Smooth muscle cell (in vitro differentiated cells): Measurements from ENCODE around the gene IL31RA. TPM values are rescaled to one million over a fixed set of nuclear protein-coding genes. Genes with fewer than 3 reads are reported as not detected.
A peak's percentile ranks its signal among the peaks of the same experiment; 100 is the strongest.

Source experiments
- DNase-seq: peaks from one replicate; lab custom pipeline; 2025; ENCODE audit not compliant: unreplicated experiment; lab: John Stamatoyannopoulos, UW
- H2AFZ ChIP-seq: fragments of 200-600 bp; sonication (generic); 2 replicates; pipeline ENCODE4 v1.6.0; 2016; ENCODE audit warnings: antibody characterized with exemption, low read depth, mild to moderate bottlenecking
- H3F3A ChIP-seq: fragments of 200-600 bp; sonication (generic); 2 replicates; pipeline ENCODE4 v1.6.0; 2017; ENCODE audit warnings: antibody characterized with exemption, low read depth
- H3K27ac ChIP-seq: fragments of 200-600 bp; sonication (generic); 2 replicates; pipeline ENCODE4 v1.5.1; 2016; ENCODE audit warnings: low read depth, mild to moderate bottlenecking
- H3K27me3 ChIP-seq: fragments of 200-600 bp; sonication (generic); 2 replicates; pipeline ENCODE4 v1.6.1; 2016; ENCODE audit warnings: low read depth, mild to moderate bottlenecking
- H3K36me3 ChIP-seq: fragments of 200-600 bp; sonication (generic); 2 replicates; pipeline ENCODE4 v1.5.1; 2016; ENCODE audit warnings: low read depth
- H3K4me1 ChIP-seq: fragments of 200-600 bp; sonication (generic); 2 replicates; pipeline ENCODE4 v1.5.1; 2016; ENCODE audit warnings: low read depth
- H3K4me2 ChIP-seq: fragments of 200-600 bp; sonication (generic); 2 replicates; pipeline ENCODE4 v1.6.0; 2016; ENCODE audit warnings: mild to moderate bottlenecking
- H3K4me3 ChIP-seq: fragments of 200-600 bp; sonication (generic); 2 replicates; pipeline ENCODE4 v1.5.1; 2016; ENCODE audit warnings: mild to moderate bottlenecking
- H3K79me2 ChIP-seq: fragments of 200-600 bp; sonication (generic); 2 replicates; pipeline ENCODE4 v1.6.0; 2016; ENCODE audit warnings: low read depth, mild to moderate bottlenecking
- H3K9ac ChIP-seq: fragments of 200-600 bp; sonication (generic); 2 replicates; pipeline ENCODE4 v1.6.0; 2016; ENCODE audit warnings: low read depth
- H3K9me3 ChIP-seq: fragments of 200-600 bp; sonication (generic); replicated peaks from 2 replicates; pipeline ENCODE4 v1.5.1; 2016; ENCODE audit warnings: low read depth
- H4K20me1 ChIP-seq: fragments of 200-600 bp; sonication (generic); 2 replicates; pipeline ENCODE4 v1.6.0; 2016; ENCODE audit warnings: low read depth
- WGBS: methylation state at CpG from one replicate; pipeline ENCODE4 v1.1.7; 2016; ENCODE audit warnings: low lambda C conversion rate; 5-methylcytosine and 5-hydroxymethylcytosine counted together
- polyA plus RNA-seq: library from polyadenylated mRNA; unstranded; fragments of >200 nt; fragmentation: Nextera tagmentation; extraction: Ambion mirVana; gene quantifications from 2 replicates; pipeline ENCODE4 v1.2.1, GENCODE V29; 2016
- total RNA-seq: library from RNA; depleted of rRNA; stranded (reverse); fragments of >200 nt; gene quantifications from 2 replicates; pipeline ENCODE4 v1.2.3, GENCODE V29; 2014
- TF ChIP-seq, protein P1 (sequence below): fragments of 200-600 bp; sonication (generic); IDR thresholded peaks from 2 replicates; pipeline ENCODE4 v1.5.1; 2017; ENCODE audit warnings: borderline replicate concordance, mild to moderate bottlenecking, antibody characterized with exemption; ENCODE audit not compliant: insufficient read depth, poor library complexity, severe bottlenecking

Gene IL31RA
- total and polyA plus RNA-seq, 2 experiments from 2014 or later: 0.67 to 2.2 TPM

GRCh38 chr5:55897905-55898304, 46.7 kb downstream of the IL31RA start:
- H3K27me3 ChIP-seq: no peaks in the 10 kb centered on the region
- DNase-seq: peak; percentile 11
- H3K4me1 ChIP-seq: no peaks in the 10 kb centered on the region
- no peak overlapping the region for H3K9ac ChIP-seq
- H3K27ac ChIP-seq: peak overlapping the region; percentile 71
- no peaks in the 10 kb centered on the region for H3K79me2 ChIP-seq
- no peaks in the 10 kb centered on the region for H3K36me3 ChIP-seq
- no peak overlapping the region for H2AFZ ChIP-seq
- peak overlapping the region; percentile 51 for H3K4me2 ChIP-seq
- TF ChIP-seq, protein P1, sequence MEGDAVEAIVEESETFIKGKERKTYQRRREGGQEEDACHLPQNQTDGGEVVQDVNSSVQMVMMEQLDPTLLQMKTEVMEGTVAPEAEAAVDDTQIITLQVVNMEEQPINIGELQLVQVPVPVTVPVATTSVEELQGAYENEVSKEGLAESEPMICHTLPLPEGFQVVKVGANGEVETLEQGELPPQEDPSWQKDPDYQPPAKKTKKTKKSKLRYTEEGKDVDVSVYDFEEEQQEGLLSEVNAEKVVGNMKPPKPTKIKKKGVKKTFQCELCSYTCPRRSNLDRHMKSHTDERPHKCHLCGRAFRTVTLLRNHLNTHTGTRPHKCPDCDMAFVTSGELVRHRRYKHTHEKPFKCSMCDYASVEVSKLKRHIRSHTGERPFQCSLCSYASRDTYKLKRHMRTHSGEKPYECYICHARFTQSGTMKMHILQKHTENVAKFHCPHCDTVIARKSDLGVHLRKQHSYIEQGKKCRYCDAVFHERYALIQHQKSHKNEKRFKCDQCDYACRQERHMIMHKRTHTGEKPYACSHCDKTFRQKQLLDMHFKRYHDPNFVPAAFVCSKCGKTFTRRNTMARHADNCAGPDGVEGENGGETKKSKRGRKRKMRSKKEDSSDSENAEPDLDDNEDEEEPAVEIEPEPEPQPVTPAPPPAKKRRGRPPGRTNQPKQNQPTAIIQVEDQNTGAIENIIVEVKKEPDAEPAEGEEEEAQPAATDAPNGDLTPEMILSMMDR: no peak
- H3K9me3 ChIP-seq: no peaks in the 10 kb centered on the region
- WGBS: 14% methylated on average over 14 of the region's 14 CpGs
- H3K4me3 ChIP-seq: no peak overlapping the region
- peaks cover 19% of the 10 kb centered on the region for H3F3A ChIP-seq
- H4K20me1 ChIP-seq: no peaks in the 10 kb centered on the region

- H3K4me2 ChIP-seq: peak overlapping the region; percentile 20
- no peaks in the 10 kb centered on the region for H3K79me2 ChIP-seq
- peak overlapping the region; percentile 80 for H3K27ac ChIP-seq
- 66% methylated on average over 6 of the region's 6 CpGs for WGBS
- H3K4me3 ChIP-seq: no peak overlapping the region
- DNase-seq: no peak
- no peaks in the 10 kb centered on the region for H3K9me3 ChIP-seq
- TF ChIP-seq, protein P1: no peak
- no peaks in the 10 kb centered on the region for H3K27me3 ChIP-seq
- no peaks in the 10 kb centered on the region for H3K4me1 ChIP-seq
- no peak overlapping the region for H3K9ac ChIP-seq
- no peak overlapping the region for H2AFZ ChIP-seq
- peaks cover 19% of the 10 kb centered on the region for H3F3A ChIP-seq
- no peaks in the 10 kb centered on the region for H3K36me3 ChIP-seq
- no peaks in the 10 kb centered on the region for H4K20me1 ChIP-seq
Observed at GRCh38 chr5:55899344-55899743, 48.2 kb downstream of the IL31RA start.

GRCh38 chr5:55900068-55900467, 48.9 kb downstream of the IL31RA start:
- Histone ChIP-seq H3K4me3 (no peak overlapping the region), H3K4me1 (no peaks in the 10 kb centered on the region), H3K4me2 (peak overlapping the region; percentile 20), H3K9me3 (no peaks in the 10 kb centered on the region), H4K20me1 (no peaks in the 10 kb centered on the region), H3K27ac (peak overlapping the region; percentile 80), H3K9ac (no peak overlapping the region), H3K27me3 (no peaks in the 10 kb centered on the region), H3K36me3 (no peaks in the 10 kb centered on the region), H3F3A (peaks cover 19% of the 10 kb centered on the region), H3K79me2 (no peaks in the 10 kb centered on the region), H2AFZ (no peak overlapping the region)
- TF ChIP-seq, protein P1: no peak
- WGBS: 89% methylated on average over 1 of the region's 1 CpG
- DNase-seq: no peak

GRCh38 chr5:55900776-55901175, 49.6 kb downstream of the IL31RA start:
- Histone ChIP-seq H3F3A (peaks cover 19% of the 10 kb centered on the region), H2AFZ (no peak overlapping the region), H3K9ac (no peak overlapping the region), H3K4me1 (no peaks in the 10 kb centered on the region), H3K4me2 (no peak overlapping the region), H3K4me3 (no peak overlapping the region), H4K20me1 (no peaks in the 10 kb centered on the region), H3K27me3 (no peaks in the 10 kb centered on the region), H3K36me3 (no peaks in the 10 kb centered on the region), H3K79me2 (no peaks in the 10 kb centered on the region), H3K27ac (no peak overlapping the region), H3K9me3 (no peaks in the 10 kb centered on the region)
- DNase-seq: no peak
- TF ChIP-seq, protein P1: no peak
